HG03159 (cell line): Measurements from ENCODE around the gene DYNC2I2.
"Not testable (repeated sequence)": the region's sequence is repeated elsewhere in the genome, so short reads cannot be mapped to it uniquely, and the experiment has no call there.

ENCODE experiments used
- ATAC-seq: cut with Tn5 transposase; IDR thresholded peaks from one replicate; pipeline ENCODE4 v1.9.1; 2021; ENCODE audit warnings: mild to moderate bottlenecking, moderate library complexity; ENCODE audit not compliant: unreplicated experiment

The DYNC2I2 gene

DNA sequence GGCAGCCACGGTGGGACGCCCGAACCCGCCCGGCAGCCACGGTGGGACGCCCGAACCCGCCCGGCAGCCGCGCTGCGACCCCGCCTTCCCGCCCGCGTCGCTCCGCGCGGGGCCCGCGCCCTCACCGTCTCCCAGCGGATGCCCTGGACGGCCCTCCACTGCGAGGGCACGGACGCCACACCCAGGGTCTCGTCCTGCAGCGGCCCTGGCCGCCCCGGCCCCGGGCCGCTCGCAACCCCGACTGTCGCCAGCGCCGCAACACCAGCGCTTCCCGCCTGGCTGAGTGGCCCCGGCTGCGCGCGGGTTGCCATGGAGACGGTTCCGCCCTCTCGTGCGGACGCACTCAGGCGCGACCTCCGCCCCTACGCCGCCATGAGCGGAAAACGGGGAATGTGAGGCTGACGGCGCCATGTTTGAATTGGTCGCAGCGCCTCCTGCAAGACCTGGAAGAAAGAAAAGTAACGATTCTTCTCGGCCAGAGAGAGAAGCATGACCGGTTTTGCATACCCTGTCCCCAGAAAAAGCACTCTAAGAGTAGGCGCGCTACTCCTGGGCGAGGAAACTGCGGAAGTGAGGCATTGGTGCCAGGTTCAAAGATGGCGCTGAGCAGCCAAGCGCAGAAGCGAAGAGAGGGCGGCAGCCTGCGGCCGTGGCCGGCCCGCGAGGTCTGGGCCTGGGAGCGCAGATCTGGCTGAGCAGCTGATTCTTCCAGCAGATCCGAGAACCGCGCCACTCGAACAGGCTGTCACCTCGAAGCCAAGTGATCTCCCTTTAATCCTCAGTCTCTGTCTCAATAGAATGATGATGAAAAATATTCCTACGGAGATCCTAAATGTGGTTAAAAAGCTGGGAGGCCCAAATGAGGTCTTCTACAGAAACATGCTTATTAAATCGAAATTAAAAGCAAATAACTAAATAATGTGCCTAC lies at the start of gene DYNC2I2:
TSS of gene DYNC2I2 (minus strand) at position 432 of the 928 bp plus-strand sequence. CDS start at position 311, 121 bp downstream.
- ATAC-seq, result peak; percentile 74

- no peak for ATAC-seq
Measured at GRCh38 chr9:128706045-128706444, 49.4 kb upstream of the DYNC2I2 start.

- no peak for ATAC-seq
Measured at GRCh38 chr9:128705051-128705965, 48.7 kb upstream of the DYNC2I2 start.

DNA sequence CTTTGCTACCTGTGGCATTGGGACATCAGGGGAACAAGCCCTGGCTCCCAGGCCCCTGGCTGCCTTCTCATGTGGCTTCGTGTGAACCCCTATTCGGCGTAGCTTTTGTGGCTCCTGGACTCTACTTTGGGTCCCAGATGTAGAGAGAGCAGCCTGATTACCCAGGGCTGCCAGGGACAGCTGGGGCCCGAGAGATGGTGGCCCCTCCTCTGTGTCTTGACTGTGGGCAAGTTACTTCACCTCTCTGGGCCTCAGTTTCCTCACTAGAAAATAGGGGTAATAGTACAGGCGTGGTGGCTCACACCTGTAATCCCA lies 47.7 kb upstream of the DYNC2I2 start:
- no peak for ATAC-seq

DNA sequence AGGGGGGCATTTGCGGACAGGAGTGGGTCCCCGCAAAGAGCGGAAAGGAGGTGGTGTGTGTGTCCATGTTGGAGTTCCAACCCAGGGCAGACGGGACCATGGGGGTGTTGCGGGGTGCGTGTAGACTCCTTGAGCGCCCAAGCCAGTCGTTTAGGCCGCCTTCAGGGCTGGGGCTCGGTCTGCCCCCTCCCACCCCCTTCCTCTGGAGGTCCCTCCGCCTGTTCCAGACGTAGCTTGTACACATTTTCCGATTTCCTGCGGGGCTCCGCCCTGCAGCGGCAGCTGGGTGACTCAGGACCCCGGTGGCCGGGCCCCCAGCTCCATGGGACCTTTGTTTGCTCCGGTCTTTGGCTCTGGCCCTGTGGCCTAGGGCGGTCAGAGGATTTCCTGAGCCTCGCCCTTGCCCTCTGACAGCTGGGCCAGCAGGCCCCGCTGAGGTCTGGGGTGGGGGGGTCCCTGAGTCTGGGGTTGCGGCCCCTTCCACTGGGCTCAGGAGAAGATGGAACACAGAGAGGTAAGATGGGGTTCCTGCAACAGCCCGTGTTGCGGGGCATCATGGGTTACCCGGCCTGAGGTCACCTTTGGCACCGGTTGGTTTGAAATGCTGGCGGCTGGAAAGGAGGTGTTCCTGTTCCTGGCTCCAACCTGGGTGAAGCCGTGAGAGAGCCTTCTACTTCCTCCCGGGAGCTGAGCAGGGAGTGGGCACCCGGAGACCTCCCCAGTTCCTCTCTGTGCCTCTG lies 47.1 kb upstream of the DYNC2I2 start:
- no peak for ATAC-seq

DNA sequence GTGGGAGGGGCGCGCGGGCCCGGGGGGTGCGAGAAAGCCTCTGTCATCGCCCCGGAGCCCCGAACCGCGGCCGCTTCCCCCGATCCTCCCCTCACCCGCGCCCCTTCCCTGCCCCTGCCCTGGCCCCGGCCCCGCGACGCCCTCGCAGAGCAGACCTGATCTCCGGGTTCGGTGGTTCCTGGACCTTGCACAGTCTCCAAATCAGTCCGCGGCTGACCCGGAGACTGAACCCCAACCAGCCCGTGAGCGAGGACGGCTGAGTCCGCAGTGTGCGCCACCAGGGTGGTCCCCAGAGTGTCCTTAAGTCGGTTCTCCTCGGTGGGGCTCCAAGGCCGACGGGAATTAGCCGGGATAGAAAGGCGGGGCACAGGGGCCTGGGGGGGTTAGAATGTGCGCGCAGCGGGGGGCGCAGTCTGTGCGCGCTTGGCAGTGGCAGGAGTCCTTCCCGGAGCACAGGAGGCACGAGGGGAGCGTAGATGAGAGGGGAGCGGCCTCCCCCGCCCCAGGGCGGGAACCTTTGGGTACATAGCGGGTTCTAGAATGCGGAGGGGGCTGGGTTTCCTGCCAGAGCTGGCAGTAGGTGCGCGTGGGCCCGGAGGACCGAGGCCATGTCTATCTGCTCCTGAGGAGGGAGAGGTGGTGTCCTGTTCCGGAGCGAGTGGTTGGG lies 46.4 kb upstream of the DYNC2I2 start:
- no peak for ATAC-seq

DNA sequence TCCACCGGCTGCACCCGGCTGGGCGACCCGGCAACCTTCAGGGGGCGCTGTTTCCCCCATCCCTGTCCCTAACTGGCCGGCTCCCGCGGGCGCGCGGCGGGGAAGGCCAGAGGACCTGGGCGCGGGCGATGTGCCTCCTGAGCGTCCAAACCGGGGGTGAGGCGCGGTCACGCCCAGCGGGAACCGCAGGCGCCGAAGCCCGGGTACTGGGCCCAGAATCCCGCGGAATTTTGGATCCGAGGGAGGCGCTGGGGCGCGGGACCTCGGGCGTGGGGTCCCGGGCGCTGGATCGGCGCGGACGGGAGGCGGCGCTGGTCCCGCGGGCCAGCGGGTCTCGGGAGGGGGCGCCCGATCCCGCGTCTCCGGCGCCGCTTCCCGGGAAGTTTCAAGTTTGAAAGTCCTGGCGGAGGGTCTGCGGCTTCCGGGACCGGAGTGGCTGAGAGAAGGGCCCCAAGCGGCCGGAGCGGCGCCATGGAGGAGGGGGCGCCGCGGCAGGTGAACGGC lies 45.9 kb upstream of the DYNC2I2 start, which contains the start of gene PKN3:
TSS of gene PKN3 (plus strand) at position 59 of the 504 bp plus-strand sequence. CDS start at position 472, 413 bp downstream.
- peak; percentile 63 for ATAC-seq

GRCh38 chr9:128701227-128701854 lies 44.7 kb upstream of the DYNC2I2 start:
- no peak for ATAC-seq

DNA sequence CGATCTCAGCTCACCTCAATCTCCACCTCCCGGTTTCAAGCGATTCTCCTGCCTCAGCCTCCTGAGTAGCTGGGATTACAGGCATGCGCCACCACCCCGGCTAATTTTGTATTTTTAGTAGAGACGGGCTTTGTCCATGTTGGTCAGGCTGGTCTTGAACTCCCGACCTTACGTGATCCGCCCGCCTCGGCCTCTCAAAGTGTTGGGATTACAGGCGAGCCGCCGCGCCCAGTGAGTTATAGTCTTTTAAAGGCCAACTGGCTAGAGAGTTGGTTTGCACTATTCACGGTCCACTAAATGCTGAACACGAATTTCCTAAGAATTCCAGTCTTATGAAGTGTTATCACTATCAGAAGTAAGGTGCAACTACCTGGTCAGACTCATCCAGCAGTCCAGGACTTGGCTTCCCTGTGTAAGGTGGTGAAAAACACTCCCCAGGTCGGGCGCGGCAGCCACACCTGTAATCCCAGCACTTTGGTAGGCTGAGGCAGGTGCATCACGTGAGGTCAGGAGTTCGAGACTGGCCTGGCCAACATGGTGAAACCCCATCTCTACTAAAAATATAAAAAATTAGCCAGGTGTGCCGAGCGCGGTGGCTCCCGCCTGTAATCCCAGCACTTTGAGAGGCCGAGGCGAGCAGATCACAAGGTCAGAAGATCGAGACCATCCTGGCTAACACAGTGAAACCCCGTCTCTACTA lies 42.6 kb upstream of the DYNC2I2 start:
- ATAC-seq, result not testable (repeated sequence)

DNA sequence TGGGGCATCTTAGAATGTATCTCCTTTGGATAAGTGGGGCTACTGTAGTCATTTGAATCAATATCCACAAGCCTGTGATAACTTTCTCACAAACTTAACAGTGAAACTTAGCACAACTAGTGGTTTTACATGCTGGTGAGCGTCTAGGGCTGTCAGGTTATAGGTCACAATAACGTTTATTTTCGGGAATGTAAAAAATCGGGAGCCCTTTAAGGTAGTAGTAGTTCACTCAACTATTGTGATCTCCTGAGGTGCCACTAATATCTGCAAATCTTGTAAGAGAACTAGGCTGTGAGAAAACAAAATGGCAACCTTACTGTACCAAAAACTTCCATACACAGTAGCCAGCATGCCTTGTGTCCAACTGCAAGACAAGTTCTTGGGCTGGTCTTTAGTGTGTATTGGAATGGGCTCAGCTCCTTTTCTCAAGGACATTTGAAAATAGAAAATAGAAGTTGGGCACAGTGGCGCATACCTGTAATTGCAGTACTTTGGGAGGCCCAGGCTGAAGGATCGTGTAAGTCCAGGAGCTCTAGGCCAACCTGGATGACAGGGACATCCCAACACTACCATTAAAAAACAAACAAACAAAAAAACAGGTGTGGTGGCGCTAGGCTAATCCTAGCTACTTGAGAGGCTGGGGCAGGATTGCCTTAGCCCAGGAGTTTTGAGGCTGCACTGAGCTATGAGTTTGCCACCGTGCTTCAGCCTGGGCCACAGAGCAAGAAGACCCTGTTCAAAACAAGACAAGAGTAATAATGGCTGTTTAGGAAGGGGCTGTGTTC lies 40.5 kb upstream of the DYNC2I2 start:
- ATAC-seq, result no peak

DNA sequence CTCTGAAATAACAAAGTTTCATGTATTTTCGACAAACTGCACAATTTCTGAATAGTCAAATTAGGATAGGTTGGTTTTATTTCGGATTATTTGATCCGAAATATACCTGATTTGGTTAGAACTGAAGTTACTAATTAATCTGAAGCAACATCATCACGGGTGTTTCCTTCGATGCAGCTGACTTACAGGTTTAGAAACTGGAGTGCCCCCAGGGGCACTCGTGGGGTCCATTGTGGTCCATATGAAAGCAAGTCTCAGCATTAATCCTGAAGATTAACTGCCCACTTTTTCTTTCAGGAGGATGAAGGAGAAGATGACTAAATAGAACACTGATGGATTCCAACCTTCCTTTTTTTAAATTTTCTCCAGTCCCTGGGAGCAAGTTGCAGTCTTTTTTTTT lies 37.7 kb upstream of the DYNC2I2 start:
- no peak for ATAC-seq

- ATAC-seq, result not testable (repeated sequence)
Measured at GRCh38 chr9:128693738-128694137, 37.1 kb upstream of the DYNC2I2 start.

DNA sequence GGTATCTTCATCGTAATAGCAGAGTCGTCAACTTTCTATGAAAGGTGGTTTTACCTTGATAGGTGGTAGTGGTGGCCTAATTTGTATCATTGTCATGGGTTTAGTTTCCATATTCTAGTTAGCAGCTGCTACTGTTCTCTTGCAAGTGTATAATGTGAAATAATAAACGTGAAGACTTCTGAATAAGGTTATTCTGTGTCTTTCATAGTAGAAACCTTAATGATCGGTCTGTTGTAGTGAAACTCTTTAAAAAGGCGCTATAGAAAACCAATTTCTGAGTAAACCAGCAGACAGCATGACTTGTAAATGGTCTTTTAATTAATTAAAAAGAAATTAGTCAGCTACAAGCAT lies 34.0 kb upstream of the DYNC2I2 start:
- no peak for ATAC-seq

DNA sequence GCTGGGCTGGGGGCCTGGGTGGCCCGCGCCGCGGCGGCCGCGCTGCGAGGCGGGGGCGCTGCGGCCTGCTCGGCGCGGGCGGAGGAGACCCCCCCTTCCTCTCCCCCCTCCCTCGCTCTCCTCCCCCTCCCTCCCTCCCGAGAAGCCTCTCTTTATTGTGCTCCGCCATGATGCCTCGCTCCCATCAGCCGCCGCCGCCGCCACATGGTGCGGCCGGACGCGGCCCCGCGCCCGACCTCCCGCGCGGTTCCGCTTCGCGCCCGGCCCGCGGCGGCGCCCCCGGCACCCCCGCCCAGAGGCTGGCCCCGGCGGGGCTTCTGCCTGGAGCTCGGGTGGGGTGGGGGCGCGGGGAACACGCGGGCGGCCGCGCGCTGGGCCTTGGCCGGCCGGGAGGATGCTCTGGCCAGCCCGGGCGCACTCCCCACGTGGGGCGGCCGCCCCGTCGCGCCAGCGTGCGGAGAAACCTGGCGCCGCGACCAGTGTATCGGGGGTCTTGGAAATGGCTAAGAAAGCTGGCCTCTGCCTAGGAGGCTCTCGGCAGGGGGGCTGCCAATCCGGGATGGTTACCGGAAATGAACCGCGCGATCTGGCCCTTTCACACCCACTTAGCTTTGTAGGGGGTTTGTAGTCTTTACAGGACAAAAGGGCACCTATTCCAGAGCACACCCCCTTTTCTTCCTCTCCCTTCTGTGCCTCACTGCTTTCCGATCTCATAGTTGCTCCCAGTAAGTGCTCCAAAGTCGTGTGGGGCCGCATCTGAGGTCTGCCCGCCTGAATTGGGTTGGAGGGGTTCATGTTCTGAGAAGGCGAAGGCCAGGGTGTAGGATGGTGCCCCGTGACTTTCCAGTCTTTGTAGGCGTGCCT lies 33.4 kb upstream of the DYNC2I2 start:
- ATAC-seq, result no peak

DNA sequence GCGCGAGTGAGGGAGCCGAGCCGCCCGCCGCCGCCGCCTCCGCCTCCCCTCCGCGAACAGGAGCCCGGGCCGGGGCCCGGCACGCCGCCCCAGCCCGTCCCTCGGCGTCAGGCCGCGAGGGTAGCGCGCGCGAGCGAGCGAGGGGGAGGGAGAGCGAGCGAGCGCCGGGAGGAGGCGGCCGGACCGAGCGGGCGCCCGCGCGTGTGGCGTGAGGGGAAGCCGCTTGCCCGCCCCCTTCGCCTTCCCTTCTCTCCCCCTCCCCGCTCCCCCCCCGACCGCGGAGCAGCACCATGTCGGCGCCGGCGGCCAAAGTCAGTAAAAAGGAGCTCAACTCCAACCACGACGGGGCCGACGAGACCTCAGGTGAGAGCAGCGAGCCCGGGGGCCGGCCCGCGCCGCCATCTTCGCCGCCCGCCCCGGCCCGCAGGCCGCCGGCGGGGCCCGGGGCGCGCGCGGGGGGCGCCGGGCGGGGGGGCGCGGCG lies 32.7 kb upstream of the DYNC2I2 start:
- peak; percentile 23 for ATAC-seq

- peak; percentile 65 for ATAC-seq
Measured at GRCh38 chr9:128688501-128689292, 32.0 kb upstream of the DYNC2I2 start, which contains the start of gene SET. SET (plus strand) TSS chr9:128689222; CDS start chr9:128689583, 361 bp downstream.
